ENCODE measurements around the gene SLC6A7.

Gene SLC6A7

GRCh38 chr5:150175536-150175935 lies 14.3 kb upstream of the SLC6A7 start (continued):
- no peak for TF ChIP-seq MZF1 (tag by site-specific recombination; IDR thresholded peaks at IDR 0.05; ENCODE audit: borderline replicate concordance)
- TF ChIP-seq ZNF600 (tag by site-specific recombination; IDR thresholded peaks at IDR 0.05) = no peak
- TF ChIP-seq ZNF174 (tag by site-specific recombination; IDR thresholded peaks at IDR 0.05) = no peak
- no peak for TF ChIP-seq ZNF776 (tag by site-specific recombination; IDR thresholded peaks at IDR 0.05; ENCODE audit: borderline replicate concordance)
- TF ChIP-seq GLI4 (tag by site-specific recombination; IDR thresholded peaks at IDR 0.05) = no peak
- no peak for TF ChIP-seq ZFP3 (tag by site-specific recombination; IDR thresholded peaks at IDR 0.05; ENCODE audit: low read depth)
- TF ChIP-seq ZNF311 (tag by site-specific recombination; IDR thresholded peaks at IDR 0.05; ENCODE audit: borderline replicate concordance) = no peak
- no peak for TF ChIP-seq ZBTB7A (tag by site-specific recombination; IDR thresholded peaks at IDR 0.05; ENCODE audit: low read depth)
- TF ChIP-seq, protein P1, sequence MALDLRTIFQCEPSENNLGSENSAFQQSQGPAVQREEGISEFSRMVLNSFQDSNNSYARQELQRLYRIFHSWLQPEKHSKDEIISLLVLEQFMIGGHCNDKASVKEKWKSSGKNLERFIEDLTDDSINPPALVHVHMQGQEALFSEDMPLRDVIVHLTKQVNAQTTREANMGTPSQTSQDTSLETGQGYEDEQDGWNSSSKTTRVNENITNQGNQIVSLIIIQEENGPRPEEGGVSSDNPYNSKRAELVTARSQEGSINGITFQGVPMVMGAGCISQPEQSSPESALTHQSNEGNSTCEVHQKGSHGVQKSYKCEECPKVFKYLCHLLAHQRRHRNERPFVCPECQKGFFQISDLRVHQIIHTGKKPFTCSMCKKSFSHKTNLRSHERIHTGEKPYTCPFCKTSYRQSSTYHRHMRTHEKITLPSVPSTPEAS (tag by site-specific recombination; IDR thresholded peaks at IDR 0.05) = no peak
- TF ChIP-seq ZNF645 (tag by site-specific recombination; IDR thresholded peaks at IDR 0.05) = no peak
- TF ChIP-seq, protein P2, sequence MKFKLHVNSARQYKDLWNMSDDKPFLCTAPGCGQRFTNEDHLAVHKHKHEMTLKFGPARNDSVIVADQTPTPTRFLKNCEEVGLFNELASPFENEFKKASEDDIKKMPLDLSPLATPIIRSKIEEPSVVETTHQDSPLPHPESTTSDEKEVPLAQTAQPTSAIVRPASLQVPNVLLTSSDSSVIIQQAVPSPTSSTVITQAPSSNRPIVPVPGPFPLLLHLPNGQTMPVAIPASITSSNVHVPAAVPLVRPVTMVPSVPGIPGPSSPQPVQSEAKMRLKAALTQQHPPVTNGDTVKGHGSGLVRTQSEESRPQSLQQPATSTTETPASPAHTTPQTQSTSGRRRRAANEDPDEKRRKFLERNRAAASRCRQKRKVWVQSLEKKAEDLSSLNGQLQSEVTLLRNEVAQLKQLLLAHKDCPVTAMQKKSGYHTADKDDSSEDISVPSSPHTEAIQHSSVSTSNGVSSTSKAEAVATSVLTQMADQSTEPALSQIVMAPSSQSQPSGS (tag by site-specific recombination; IDR thresholded peaks at IDR 0.05; ENCODE audit: low read depth) = no peak
- TF ChIP-seq ZNF362 (tag by site-specific recombination; IDR thresholded peaks at IDR 0.05) = no peak
- peak; percentile 50 for TF ChIP-seq ZNF335 (tag by site-specific recombination; conservative IDR thresholded peaks at IDR 0.05)
- no peak for TF ChIP-seq ZNF660 (tag by site-specific recombination; IDR thresholded peaks at IDR 0.05)
- TF ChIP-seq KLF7 (tag by site-specific recombination; IDR thresholded peaks at IDR 0.05; ENCODE audit: borderline replicate concordance) = no peak
- no peak for TF ChIP-seq TSHZ1 (tag by site-specific recombination; IDR thresholded peaks at IDR 0.05; ENCODE audit: borderline replicate concordance)
- TF ChIP-seq ZBTB48 (tag by site-specific recombination; IDR thresholded peaks at IDR 0.05) = peak; percentile 43; the same call in 1 of the 2 replicates

GRCh38 chr5:150176745-150177477 lies 13.0 kb upstream of the SLC6A7 start:
- Histone ChIP-seq H3K4me3 (ENCODE audit: low read depth, low read length) (no peak overlapping the region), H3K4me1 (ENCODE audit: control insufficient read depth, insufficient read depth, low read length) (0 out of 2 replicates have a peak, but pooled peaks cover 3% of the 10 kb centered on the region), H3K36me3 (ENCODE audit: control insufficient read depth in 2 of 2, insufficient read depth in 1 of 2, low read length in 2 of 2) (no peaks in the 10 kb centered on the region), H3K27ac (ENCODE audit: extremely low read depth, low read depth, low read length) (no peak overlapping the region), H3K9me3 (ENCODE audit: control insufficient read depth, insufficient read depth, low read depth, low read length) (no peaks in the 10 kb centered on the region)
- CTCF ChIA-PET = interaction anchor here (0.9 to 2.6 kb wide), 4 partner anchors 14 to 42 kb away, joined by 3 to 20 read pairs (median 5); no protein-coding TSS in a partner anchor
- TF ChIP-seq ZNF121 (tag by site-specific recombination; IDR thresholded peaks at IDR 0.05) (0 out of 2 replicates have a peak, but pooled peaks have one; percentile 14), GLIS1 (tag by site-specific recombination; IDR thresholded peaks at IDR 0.05) (peak; percentile 53), ZNF645 (tag by site-specific recombination; IDR thresholded peaks at IDR 0.05) (no peak)
- POLR2A ChIA-PET = no interaction called here

Data from HEK293 (cell line).